ENCODE measurements around the gene SLC38A11.

SLC38A11 gene

DNA sequence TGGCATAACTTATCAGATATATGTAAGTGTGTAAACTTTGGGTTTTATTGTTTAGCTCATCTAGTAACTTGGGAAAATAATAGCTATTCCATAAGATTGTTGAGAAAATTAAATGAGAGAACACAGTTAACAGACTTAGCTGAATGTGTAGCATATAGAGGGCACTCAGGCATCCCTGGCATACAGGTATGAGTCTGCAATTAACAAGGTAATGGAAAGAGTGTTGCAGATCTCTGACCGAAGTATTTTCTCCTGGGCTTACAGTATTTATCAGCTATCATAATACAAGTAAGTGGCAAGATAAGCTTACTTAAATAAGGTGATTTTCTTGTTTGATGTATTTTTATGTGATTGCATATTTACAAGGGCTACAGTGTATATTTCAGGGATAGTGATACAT is 105.8 kb downstream of the SLC38A11 start:
- H3K27ac ChIP-seq (ENCODE audit: low read length, poor library complexity, severe bottlenecking): no peak overlapping the region
- WGBS: no CpG with 5 or more reads among the region's 1 CpG
- H3K9ac ChIP-seq (ENCODE audit: low read length): no peak overlapping the region
- H2BK15ac ChIP-seq (ENCODE audit: low read depth, poor library complexity, severe bottlenecking): no peak overlapping the region
- H3K4me1 ChIP-seq (ENCODE audit: control insufficient read depth, insufficient read depth, low read depth, low read length): no peaks in the 10 kb centered on the region
- no peak overlapping the region for H3K4ac ChIP-seq (ENCODE audit: low read depth in 1 of 2, low read length in 2 of 2)
- H3K36me3 ChIP-seq (ENCODE audit: control insufficient read depth in 1 of 2, insufficient read depth in 2 of 2, low read depth in 1 of 2, low read length in 2 of 2): no peaks in the 10 kb centered on the region
- no peak overlapping the region for H3K4me3 ChIP-seq (ENCODE audit: insufficient read depth in 1 of 2, low read depth in 1 of 2, low read length in 2 of 2)
- H4K91ac ChIP-seq (ENCODE audit: low read length): no peak overlapping the region
- H3K14ac ChIP-seq (ENCODE audit: low read length in 2 of 2): no peak overlapping the region
- no peak overlapping the region for H2BK5ac ChIP-seq (ENCODE audit: low read depth, low read length, poor library complexity, severe bottlenecking)
- H2AK5ac ChIP-seq (ENCODE audit: low read length, severe bottlenecking): no peak overlapping the region
- no peak overlapping the region for H2AFZ ChIP-seq (ENCODE audit: low read depth, low read length)
- no peaks in the 10 kb centered on the region for H3K79me1 ChIP-seq (replicated peaks; ENCODE audit: low read length, poor library complexity, severe bottlenecking)
- H2BK120ac ChIP-seq (ENCODE audit: low read depth, low read length): no peak overlapping the region
- no peak overlapping the region for H2BK12ac ChIP-seq (ENCODE audit: low read length in 2 of 2)
- H3K9me3 ChIP-seq (ENCODE audit: control insufficient read depth, low read length): no peaks in the 10 kb centered on the region
- H3K23ac ChIP-seq (ENCODE audit: low read length in 2 of 2): no peak overlapping the region
- H3K4me2 ChIP-seq (ENCODE audit: low read length, poor library complexity, severe bottlenecking): no peak overlapping the region
- H3K18ac ChIP-seq (ENCODE audit: low read depth in 1 of 2, low read length in 2 of 2): no peak overlapping the region
- no peak overlapping the region for H4K8ac ChIP-seq (ENCODE audit: low read length)
- no peak for DNase-seq
- no peaks in the 10 kb centered on the region for H3K27me3 ChIP-seq (ENCODE audit: control insufficient read depth in 1 of 2, insufficient read depth in 1 of 2, low read length in 2 of 2)

GRCh38 chr2:164847981-164848741 is 107.2 kb downstream of the SLC38A11 start:
- H3K79me1 ChIP-seq (replicated peaks; ENCODE audit: low read length, poor library complexity, severe bottlenecking): no peaks in the 10 kb centered on the region
- WGBS: 92% methylated on average over 1 of the region's 2 CpGs
- H2BK5ac ChIP-seq (ENCODE audit: low read depth, low read length, poor library complexity, severe bottlenecking): no peak overlapping the region
- no peak overlapping the region for H3K14ac ChIP-seq (ENCODE audit: low read length in 2 of 2)
- H3K4me3 ChIP-seq (ENCODE audit: insufficient read depth in 1 of 2, low read depth in 1 of 2, low read length in 2 of 2): no peak overlapping the region
- H3K4me1 ChIP-seq (ENCODE audit: control insufficient read depth, insufficient read depth, low read depth, low read length): no peaks in the 10 kb centered on the region
- H2AK5ac ChIP-seq (ENCODE audit: low read length, severe bottlenecking): no peak overlapping the region
- no peak overlapping the region for H2AFZ ChIP-seq (ENCODE audit: low read depth, low read length)
- H4K8ac ChIP-seq (ENCODE audit: low read length): no peak overlapping the region
- H3K4ac ChIP-seq (ENCODE audit: low read depth in 1 of 2, low read length in 2 of 2): no peak overlapping the region
- H3K9ac ChIP-seq (ENCODE audit: low read length): no peak overlapping the region
- no peak overlapping the region for H3K27ac ChIP-seq (ENCODE audit: low read length, poor library complexity, severe bottlenecking)
- no peak overlapping the region for H3K23ac ChIP-seq (ENCODE audit: low read length in 2 of 2)
- no peaks in the 10 kb centered on the region for H3K27me3 ChIP-seq (ENCODE audit: control insufficient read depth in 1 of 2, insufficient read depth in 1 of 2, low read length in 2 of 2)
- no peak overlapping the region for H2BK12ac ChIP-seq (ENCODE audit: low read length in 2 of 2)
- no peaks in the 10 kb centered on the region for H3K9me3 ChIP-seq (ENCODE audit: control insufficient read depth, low read length)
- H3K4me2 ChIP-seq (ENCODE audit: low read length, poor library complexity, severe bottlenecking): no peak overlapping the region
- H3K18ac ChIP-seq (ENCODE audit: low read depth in 1 of 2, low read length in 2 of 2): no peak overlapping the region
- H2BK15ac ChIP-seq (ENCODE audit: low read depth, poor library complexity, severe bottlenecking): no peak overlapping the region
- H3K36me3 ChIP-seq (ENCODE audit: control insufficient read depth in 1 of 2, insufficient read depth in 2 of 2, low read depth in 1 of 2, low read length in 2 of 2): no peaks in the 10 kb centered on the region
- DNase-seq: peak; percentile 16
- no peak overlapping the region for H2BK120ac ChIP-seq (ENCODE audit: low read depth, low read length)
- no peak overlapping the region for H4K91ac ChIP-seq (ENCODE audit: low read length)

DNA sequence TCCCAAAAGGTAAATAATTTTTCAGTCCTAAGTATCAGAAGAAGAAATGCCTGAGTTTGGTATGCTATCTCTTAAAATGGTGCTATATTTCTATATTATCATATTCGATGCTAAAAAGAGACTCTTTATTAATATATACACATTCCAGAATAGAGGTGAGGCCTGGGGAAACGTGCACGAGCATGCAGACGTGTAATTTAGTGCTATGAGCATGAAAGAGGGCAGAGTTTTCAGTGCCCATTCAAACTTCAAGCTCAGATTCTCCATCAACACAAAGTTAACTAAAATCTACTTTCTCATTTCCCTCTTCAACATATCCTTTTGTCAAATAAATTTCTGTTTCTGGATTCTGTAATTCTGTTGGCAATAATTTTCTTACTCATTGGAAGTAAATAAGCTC is 108.0 kb downstream of the SLC38A11 start:
- no peak overlapping the region for H2AFZ ChIP-seq (ENCODE audit: low read depth, low read length)
- H3K4me3 ChIP-seq (ENCODE audit: insufficient read depth in 1 of 2, low read depth in 1 of 2, low read length in 2 of 2): no peak overlapping the region
- H3K36me3 ChIP-seq (ENCODE audit: control insufficient read depth in 1 of 2, insufficient read depth in 2 of 2, low read depth in 1 of 2, low read length in 2 of 2): no peaks in the 10 kb centered on the region
- H3K4ac ChIP-seq (ENCODE audit: low read depth in 1 of 2, low read length in 2 of 2): no peak overlapping the region
- H3K79me1 ChIP-seq (replicated peaks; ENCODE audit: low read length, poor library complexity, severe bottlenecking): no peaks in the 10 kb centered on the region
- no peak overlapping the region for H2BK12ac ChIP-seq (ENCODE audit: low read length in 2 of 2)
- H3K14ac ChIP-seq (ENCODE audit: low read length in 2 of 2): no peak overlapping the region
- DNase-seq: no peak
- no peak overlapping the region for H2AK5ac ChIP-seq (ENCODE audit: low read length, severe bottlenecking)
- H3K18ac ChIP-seq (ENCODE audit: low read depth in 1 of 2, low read length in 2 of 2): no peak overlapping the region
- 95% methylated on average over 3 of the region's 4 CpGs for WGBS
- H4K91ac ChIP-seq (ENCODE audit: low read length): no peak overlapping the region
- H3K27me3 ChIP-seq (ENCODE audit: control insufficient read depth in 1 of 2, insufficient read depth in 1 of 2, low read length in 2 of 2): no peaks in the 10 kb centered on the region
- H2BK120ac ChIP-seq (ENCODE audit: low read depth, low read length): no peak overlapping the region
- H2BK15ac ChIP-seq (ENCODE audit: low read depth, poor library complexity, severe bottlenecking): no peak overlapping the region
- H3K4me2 ChIP-seq (ENCODE audit: low read length, poor library complexity, severe bottlenecking): no peak overlapping the region
- no peak overlapping the region for H3K23ac ChIP-seq (ENCODE audit: low read length in 2 of 2)
- no peak overlapping the region for H2BK5ac ChIP-seq (ENCODE audit: low read depth, low read length, poor library complexity, severe bottlenecking)
- no peak overlapping the region for H3K9ac ChIP-seq (ENCODE audit: low read length)
- H3K4me1 ChIP-seq (ENCODE audit: control insufficient read depth, insufficient read depth, low read depth, low read length): no peaks in the 10 kb centered on the region
- H4K8ac ChIP-seq (ENCODE audit: low read length): no peak overlapping the region
- no peak overlapping the region for H3K27ac ChIP-seq (ENCODE audit: low read length, poor library complexity, severe bottlenecking)
- no peaks in the 10 kb centered on the region for H3K9me3 ChIP-seq (ENCODE audit: control insufficient read depth, low read length)

GRCh38 chr2:164846276-164846675 is 109.0 kb downstream of the SLC38A11 start:
- H3K9ac ChIP-seq (ENCODE audit: low read length): no peak overlapping the region
- no peak overlapping the region for H3K4me3 ChIP-seq (ENCODE audit: insufficient read depth in 1 of 2, low read depth in 1 of 2, low read length in 2 of 2)
- no peak overlapping the region for H3K27ac ChIP-seq (ENCODE audit: low read length, poor library complexity, severe bottlenecking)
- no peak overlapping the region for H4K8ac ChIP-seq (ENCODE audit: low read length)
- no peak overlapping the region for H2BK12ac ChIP-seq (ENCODE audit: low read length in 2 of 2)
- no CpG with 5 or more reads among the region's 2 CpGs for WGBS
- H3K27me3 ChIP-seq (ENCODE audit: control insufficient read depth in 1 of 2, insufficient read depth in 1 of 2, low read length in 2 of 2): no peaks in the 10 kb centered on the region
- DNase-seq: no peak
- H3K23ac ChIP-seq (ENCODE audit: low read length in 2 of 2): no peak overlapping the region
- no peak overlapping the region for H2BK5ac ChIP-seq (ENCODE audit: low read depth, low read length, poor library complexity, severe bottlenecking)
- no peak overlapping the region for H2AK5ac ChIP-seq (ENCODE audit: low read length, severe bottlenecking)
- H2BK120ac ChIP-seq (ENCODE audit: low read depth, low read length): no peak overlapping the region
- no peak overlapping the region for H3K4ac ChIP-seq (ENCODE audit: low read depth in 1 of 2, low read length in 2 of 2)
- no peaks in the 10 kb centered on the region for H3K36me3 ChIP-seq (ENCODE audit: control insufficient read depth in 1 of 2, insufficient read depth in 2 of 2, low read depth in 1 of 2, low read length in 2 of 2)
- no peaks in the 10 kb centered on the region for H3K79me1 ChIP-seq (replicated peaks; ENCODE audit: low read length, poor library complexity, severe bottlenecking)
- no peak overlapping the region for H3K14ac ChIP-seq (ENCODE audit: low read length in 2 of 2)
- no peaks in the 10 kb centered on the region for H3K9me3 ChIP-seq (ENCODE audit: control insufficient read depth, low read length)
- no peak overlapping the region for H2AFZ ChIP-seq (ENCODE audit: low read depth, low read length)
- H2BK15ac ChIP-seq (ENCODE audit: low read depth, poor library complexity, severe bottlenecking): no peak overlapping the region
- H4K91ac ChIP-seq (ENCODE audit: low read length): no peak overlapping the region
- no peak overlapping the region for H3K18ac ChIP-seq (ENCODE audit: low read depth in 1 of 2, low read length in 2 of 2)
- no peak overlapping the region for H3K4me2 ChIP-seq (ENCODE audit: low read length, poor library complexity, severe bottlenecking)
- no peaks in the 10 kb centered on the region for H3K4me1 ChIP-seq (ENCODE audit: control insufficient read depth, insufficient read depth, low read depth, low read length)
